ENCODE data around the gene ABCA7.

ABCA7 gene

GRCh38 chr19:1003283-1003682 is 36.6 kb upstream of the ABCA7 start:
- no peak for DNase-seq

- no peak for DNase-seq
Observed at GRCh38 chr19:1004204-1004802, 35.6 kb upstream of the ABCA7 start.

GRCh38 chr19:1004803-1005664 is 34.9 kb upstream of the ABCA7 start:
- DNase-seq = no peak

- no peak for DNase-seq
Observed at GRCh38 chr19:1006711-1007398, 33.1 kb upstream of the ABCA7 start.

DNA sequence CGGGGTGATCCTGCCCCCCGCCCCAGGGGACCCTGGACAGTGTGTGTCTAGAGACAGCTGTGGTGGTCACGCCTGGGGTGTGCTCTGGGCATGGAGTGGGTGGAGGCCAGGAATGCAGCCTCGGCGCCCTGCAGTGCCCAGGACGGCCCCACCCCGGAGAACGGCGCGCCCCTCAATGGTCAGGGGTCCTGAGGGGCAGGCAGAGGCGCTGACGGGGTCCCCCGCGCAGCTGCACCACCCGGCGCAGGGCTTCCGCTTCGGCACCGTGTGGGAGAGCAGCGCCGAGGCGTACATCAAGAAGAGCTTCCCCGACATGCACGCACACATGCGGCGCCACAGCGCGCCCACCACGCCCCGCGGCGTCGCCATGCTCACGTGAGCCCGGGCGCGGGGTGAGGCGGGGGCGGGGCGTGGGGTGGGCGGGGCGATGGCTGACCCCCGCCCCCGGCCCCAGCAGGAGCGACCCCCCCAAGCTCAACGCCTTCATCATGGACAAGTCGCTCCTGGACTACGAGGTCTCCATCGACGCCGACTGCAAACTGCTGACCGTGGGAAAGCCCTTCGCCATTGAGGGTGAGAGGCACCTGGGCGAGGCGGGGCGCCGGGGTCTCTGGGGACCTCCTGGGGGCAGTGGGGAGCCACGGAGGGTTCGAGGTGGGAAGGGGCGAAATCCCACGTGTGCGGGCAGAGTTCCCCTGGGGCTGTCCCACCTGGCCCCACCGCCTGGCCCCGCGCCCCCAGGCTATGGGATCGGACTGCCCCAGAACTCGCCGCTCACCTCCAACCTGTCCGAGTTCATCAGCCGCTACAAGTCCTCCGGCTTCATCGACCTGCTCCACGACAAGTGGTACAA is 32.3 kb upstream of the ABCA7 start:
- DNase-seq = no peak

DNA sequence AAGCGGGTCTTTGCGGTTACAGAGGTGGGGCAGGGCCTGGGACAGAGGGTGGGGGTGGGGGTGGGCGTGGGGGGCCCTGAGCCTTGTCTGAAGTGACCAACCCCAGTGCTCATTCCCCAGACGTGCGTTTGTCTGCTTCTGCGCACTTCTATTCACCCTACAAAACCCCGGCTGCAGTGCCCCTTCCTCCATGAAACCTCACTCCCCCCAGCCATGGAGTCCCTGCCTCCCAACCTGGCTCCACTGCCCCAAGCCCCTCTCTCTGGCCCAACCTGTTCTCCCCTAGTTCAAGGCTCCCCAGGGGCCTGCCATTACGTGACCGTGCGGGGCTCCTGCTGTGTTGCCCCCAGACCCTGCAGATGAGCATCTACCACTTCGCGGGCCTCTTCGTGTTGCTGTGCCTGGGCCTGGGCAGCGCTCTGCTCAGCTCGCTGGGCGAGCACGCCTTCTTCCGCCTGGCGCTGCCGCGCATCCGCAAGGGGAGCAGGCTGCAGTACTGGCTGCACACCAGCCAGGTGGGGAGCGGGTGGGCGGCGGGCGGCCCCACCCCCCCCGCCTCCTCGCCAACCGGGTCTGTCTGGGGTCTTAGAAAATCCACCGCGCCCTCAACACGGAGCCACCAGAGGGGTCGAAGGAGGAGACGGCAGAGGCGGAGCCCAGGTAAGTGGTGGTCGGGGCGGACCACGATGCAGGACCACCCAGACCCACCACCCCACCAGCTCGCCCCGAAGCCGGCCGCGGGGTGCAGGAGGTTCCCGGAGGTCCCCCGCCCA is 31.5 kb upstream of the ABCA7 start:
- no peak for DNase-seq

- no peak for DNase-seq
Observed at GRCh38 chr19:1009041-1009980, 30.6 kb upstream of the ABCA7 start.

GRCh38 chr19:1009981-1010538 is 29.8 kb upstream of the ABCA7 start:
- no peak for DNase-seq

GRCh38 chr19:1010586-1011510 is 29.1 kb upstream of the ABCA7 start:
- no peak for DNase-seq

- no peak for DNase-seq
Observed at GRCh38 chr19:1011831-1012333, 28.0 kb upstream of the ABCA7 start.

GRCh38 chr19:1012334-1012733 is 27.6 kb upstream of the ABCA7 start:
- DNase-seq = no peak

DNA sequence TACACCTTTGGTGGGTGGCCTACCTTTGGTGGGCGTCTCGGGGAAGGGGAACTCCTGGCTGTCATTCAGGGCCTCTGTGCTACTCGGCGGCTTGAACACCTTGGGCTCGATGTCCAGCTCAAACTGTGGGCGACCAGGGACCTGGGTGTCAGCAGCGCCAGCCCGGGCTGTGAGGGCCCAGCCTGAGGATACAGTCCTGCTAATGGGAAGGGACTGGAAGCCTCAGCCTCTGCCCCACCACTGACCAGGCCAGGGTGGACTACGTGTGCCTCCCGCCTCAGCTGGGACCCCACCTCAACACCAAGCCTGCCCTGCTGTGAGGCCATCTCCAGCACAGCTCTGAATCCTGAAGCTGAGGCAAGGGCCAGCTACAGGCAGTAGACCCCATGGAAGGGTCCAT is 26.7 kb upstream of the ABCA7 start:
- no peak for DNase-seq

DNA sequence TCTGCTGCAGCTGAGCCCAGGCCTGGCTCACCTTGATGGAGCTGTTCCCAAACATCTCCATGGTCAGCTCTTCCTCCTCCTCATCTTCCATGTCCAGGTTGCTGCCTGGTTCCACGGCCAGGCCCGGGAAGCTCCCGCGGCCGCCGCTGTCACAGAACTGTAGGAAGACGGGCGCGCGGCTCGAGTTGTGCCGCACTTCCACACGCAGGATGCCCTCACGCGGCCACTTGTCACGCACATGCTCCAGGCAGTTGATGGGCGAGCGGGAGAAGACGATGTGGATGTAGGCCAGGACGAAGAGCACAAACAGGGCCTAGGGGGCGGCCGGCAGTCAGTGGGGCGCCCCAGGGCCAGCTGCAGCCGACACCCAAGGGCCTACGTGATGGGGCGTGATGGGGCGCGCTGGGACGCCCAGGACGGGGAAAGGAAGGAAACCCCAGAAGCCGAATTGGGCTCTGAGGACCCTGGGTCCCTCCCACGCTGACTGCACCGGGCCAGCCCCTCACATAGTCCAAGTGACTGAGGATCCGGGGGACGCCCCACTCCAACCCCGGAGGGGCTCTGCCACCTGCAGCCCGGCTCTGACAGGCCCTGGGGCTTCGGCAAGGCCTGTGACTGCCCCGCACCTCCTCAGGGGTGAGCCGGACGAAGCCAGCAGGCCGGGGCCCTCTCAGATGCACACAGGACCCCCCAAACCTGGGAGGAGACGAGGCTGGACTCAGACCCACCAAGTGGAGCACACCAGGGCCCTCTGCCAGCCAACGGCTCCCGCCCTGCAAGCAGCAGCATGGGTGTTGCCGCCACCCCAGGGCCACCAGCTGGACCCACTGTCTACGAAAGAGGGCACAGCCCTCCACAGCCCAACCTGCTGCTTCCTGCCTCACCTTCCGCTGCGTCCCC is 25.5 kb upstream of the ABCA7 start:
- DNase-seq = no peak

- DNase-seq = no peak
Observed at GRCh38 chr19:1015061-1015781, 24.7 kb upstream of the ABCA7 start.

- no peak for DNase-seq
Observed at GRCh38 chr19:1015782-1016646, 23.9 kb upstream of the ABCA7 start.

DNA sequence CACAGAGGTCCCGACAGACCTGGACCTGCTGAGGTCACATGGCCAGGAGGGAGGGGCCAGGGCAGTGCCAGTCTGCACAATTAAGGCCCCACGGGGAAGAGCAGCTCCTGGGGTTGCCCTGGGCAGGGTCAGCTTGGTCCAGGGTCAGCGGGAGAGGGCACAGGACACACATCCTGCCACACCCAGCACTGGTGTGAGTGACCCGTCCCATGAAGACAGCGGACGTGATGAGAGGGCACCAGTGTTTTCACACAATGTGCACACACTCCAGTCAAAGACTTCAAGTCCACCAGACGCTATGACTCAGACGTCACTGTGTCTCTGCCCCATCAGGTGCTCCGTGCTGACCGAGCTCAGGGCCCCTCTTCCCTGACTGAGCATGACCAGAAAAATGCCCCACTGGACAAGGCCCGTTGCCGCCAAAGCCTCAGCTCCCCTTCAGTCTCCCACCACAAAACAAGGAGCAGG is 23.2 kb upstream of the ABCA7 start:
- DNase-seq = no peak
